Liver (tissue), 9 donors: ENCODE results near the gene PWWP2B. TPM values are rescaled to one million over a fixed set of nuclear protein-coding genes. Genes with fewer than 3 reads are reported as not detected.

Experiments used
- DNase-seq: peaks from one replicate; pipeline ENCODE4 v3.0.0-alpha.2; 2017; ENCODE audit warnings: low spot score
- H3K27ac ChIP-seq, 2 donors: one replicate each; pipeline ENCODE4 v1.7.0; 2013; ENCODE audit warnings: inconsistent platforms in 2 of 2, low read length in 2 of 2, control low read depth in 1 of 2, low read depth in 1 of 2, mild to moderate bottlenecking in 1 of 2
- H3K27me3 ChIP-seq, 4 donors: one replicate each; pipeline versions ENCODE4 v1.6.1 to v1.7.0; 2013; ENCODE audit warnings: low read length in 3 of 4, inconsistent platforms in 1 of 4, mild to moderate bottlenecking in 1 of 4, moderate library complexity in 1 of 4; ENCODE audit not compliant: control insufficient read depth in 4 of 4, insufficient read depth in 4 of 4
- H3K36me3 ChIP-seq, 4 donors: one replicate each; pipeline versions ENCODE4 v1.6.1 to v1.7.0; 2013; ENCODE audit warnings: low read length in 3 of 4, mild to moderate bottlenecking in 3 of 4, low read depth in 1 of 4, moderate library complexity in 1 of 4; ENCODE audit not compliant: control insufficient read depth in 4 of 4, insufficient read depth in 3 of 4
- H3K4me1 ChIP-seq, 4 donors: one replicate each; pipeline versions ENCODE4 v1.6.1 to v1.7.0; 2013; ENCODE audit warnings: low read length in 3 of 4, mild to moderate bottlenecking in 3 of 4, moderate library complexity in 1 of 4; ENCODE audit not compliant: control insufficient read depth in 4 of 4, insufficient read depth in 4 of 4
- H3K4me3 ChIP-seq, 3 donors: one replicate each; pipeline versions ENCODE4 v1.6.1 to v1.7.0; 2013; ENCODE audit warnings: low read length in 3 of 3, control low read depth in 1 of 3, low read depth in 1 of 3, mild to moderate bottlenecking in 1 of 3
- H3K9ac ChIP-seq, 2 donors: one replicate each; pipeline ENCODE4 v1.7.0; 2013; ENCODE audit warnings: low read length in 2 of 2, mild to moderate bottlenecking in 2 of 2, moderate library complexity in 2 of 2, control low read depth in 1 of 2, low read depth in 1 of 2
- H3K9me3 ChIP-seq, 4 donors: one replicate each; pipeline versions ENCODE4 v1.6.1 to v1.7.0; 2013; ENCODE audit warnings: low read length in 3 of 4; ENCODE audit not compliant: control insufficient read depth in 4 of 4
- EGR1 ChIP-seq, 2 donors: IDR thresholded peaks; 2 replicates each; pipeline ENCODE4 v1.6.1; 2016 to 2018; ENCODE audit warnings: antibody characterized with exemption in 2 of 2, low read depth in 2 of 2
- FOXA1 ChIP-seq: IDR thresholded peaks from 2 replicates; pipeline ENCODE4 v1.6.1; 2016; ENCODE audit warnings: antibody characterized with exemption
- FOXA2 ChIP-seq: IDR thresholded peaks from 2 replicates; pipeline ENCODE4 v1.6.1; 2016; ENCODE audit warnings: antibody characterized with exemption
- GABPA ChIP-seq, 2 donors: IDR thresholded peaks in 1 of 2; conservative IDR thresholded peaks in 1 of 2; 2 replicates each; pipeline ENCODE4 v1.6.1; 2016; ENCODE audit warnings: antibody characterized with exemption in 2 of 2, mild to moderate bottlenecking in 1 of 2, moderate library complexity in 1 of 2
- HNF4A ChIP-seq, 2 donors: conservative IDR thresholded peaks; 2 replicates each; pipeline ENCODE4 v1.6.1; 2016; ENCODE audit warnings: antibody characterized with exemption in 2 of 2, mild to moderate bottlenecking in 2 of 2
- HNF4G ChIP-seq: IDR thresholded peaks from 2 replicates; pipeline ENCODE4 v1.6.1; 2016; ENCODE audit warnings: antibody characterized with exemption
- MAX ChIP-seq: IDR thresholded peaks from 2 replicates; pipeline ENCODE4 v1.6.1; 2016; ENCODE audit warnings: antibody characterized with exemption
- NR2F2 ChIP-seq: IDR thresholded peaks from 2 replicates; pipeline ENCODE4 v1.6.1; 2016; ENCODE audit warnings: antibody characterized with exemption
- RAD21 ChIP-seq, 2 donors: IDR thresholded peaks; 2 replicates each; pipeline ENCODE4 v1.6.1; 2016; ENCODE audit warnings: antibody characterized with exemption in 2 of 2, mild to moderate bottlenecking in 2 of 2
- REST ChIP-seq: IDR thresholded peaks from 2 replicates; pipeline ENCODE4 v1.6.1; 2016; ENCODE audit warnings: antibody characterized with exemption, mild to moderate bottlenecking
- SP1 ChIP-seq: IDR thresholded peaks from 2 replicates; pipeline ENCODE4 v1.6.1; 2018; ENCODE audit warnings: antibody characterized with exemption, mild to moderate bottlenecking
- TAF1 ChIP-seq: conservative IDR thresholded peaks from 2 replicates; pipeline ENCODE4 v1.6.1; 2016; ENCODE audit warnings: antibody characterized with exemption, mild to moderate bottlenecking
- YY1 ChIP-seq: IDR thresholded peaks from 2 replicates; pipeline ENCODE4 v1.6.1; 2016; ENCODE audit warnings: antibody characterized with exemption, mild to moderate bottlenecking
- ZBTB33 ChIP-seq: IDR thresholded peaks from 2 replicates; pipeline ENCODE4 v1.6.1; 2016; ENCODE audit warnings: antibody characterized with exemption
- WGBS: extraction: QIAGEN DNeasy Blood & Tissue Kit; methylation state at CpG from one replicate; pipeline ENCODE4 v1.1.7; 2013; 5-methylcytosine and 5-hydroxymethylcytosine counted together
- polyA plus RNA-seq, 2 donors: library from polyadenylated mRNA; stranded (reverse) in 1 of 2; unstranded in 1 of 2; fragments of 200-250 nt in 1 of 2; fragments of >200 nt in 1 of 2; fragmentation: Nextera tagmentation in 1 of 2; extraction: Ambion mirVana in 1 of 2; gene quantifications; one replicate each; pipeline versions ENCODE4 v1.2.1 to v1.2.3, GENCODE V29; 2013 to 2015
- total RNA-seq, 2 donors: library from RNA; depleted of rRNA; stranded (reverse); fragments of >200 nt; gene quantifications; one replicate each; pipeline ENCODE4 v1.2.3, GENCODE V29; 2014
- donor health status: healthy.
- donor health status: healthy.
- donor health status: healthy.
- donor health status: healthy.
- donor health status: healthy.

PWWP2B gene
- total and polyA plus RNA-seq, 4 donors: 0.75 to 4.2 (median 3.6) TPM

- Histone ChIP-seq H3K4me3 (no peak overlapping the region), H3K36me3 (peaks cover 0 to 2% (median 0%) of the 10 kb centered on the region in 4 donors), H3K9ac (no peak overlapping the region), H3K9me3 (no peaks in the 10 kb centered on the region), H3K27ac (no peak overlapping the region), H3K4me1 (peaks cover 5 to 25% (median 10%) of the 10 kb centered on the region in 4 donors), H3K27me3 (no peaks in the 10 kb centered on the region)
- TF ChIP-seq FOXA1 (no peak), RAD21 (IDR thresholded peaks at IDR 0.05) (no peak), NR2F2 (no peak), GABPA (IDR thresholded peaks at IDR 0.05 in 1 of 2, conservative IDR thresholded peaks at IDR 0.05 in 1 of 2) (no peak), YY1 (no peak), FOXA2 (no peak), HNF4G (no peak), TAF1 (no peak), MAX (no peak)
- 89% methylated on average over 9 of the region's 9 CpGs for WGBS
- no peak for DNase-seq
Measured at GRCh38 chr10:132400041-132400546, 3.1 kb downstream of the PWWP2B start.

- no peaks in the 10 kb centered on the region for H3K27me3 ChIP-seq
- TF ChIP-seq FOXA1 (no peak), FOXA2 (no peak), ZBTB33 (no peak), HNF4A (conservative IDR thresholded peaks at IDR 0.05) (no peak), RAD21 (IDR thresholded peaks at IDR 0.05) (no peak), TAF1 (no peak), SP1 (no peak), GABPA (IDR thresholded peaks at IDR 0.05 in 1 of 2, conservative IDR thresholded peaks at IDR 0.05 in 1 of 2) (no peak), REST (no peak), HNF4G (no peak), EGR1 (IDR thresholded peaks at IDR 0.05; ENCODE audit: low read depth in 2 of 2) (no peak), MAX (no peak)
- H3K36me3 ChIP-seq: peaks cover 0 to 2% (median under 1%) of the 10 kb centered on the region in 4 donors
- no peak overlapping the region for H3K9ac ChIP-seq
- no peak overlapping the region for H3K27ac ChIP-seq
- H3K4me3 ChIP-seq: no peak overlapping the region
- 72% methylated on average over 17 of the region's 17 CpGs for WGBS
- H3K4me1 ChIP-seq: peaks cover 5 to 21% (median 9%) of the 10 kb centered on the region in 4 donors
- H3K9me3 ChIP-seq: no peaks in the 10 kb centered on the region
- no peak for DNase-seq
Measured at GRCh38 chr10:132400547-132401151, 3.6 kb downstream of the PWWP2B start.
